HT1080 (cell line): ENCODE measurements around the gene SRSF10. TPM values are rescaled to one million over a fixed set of nuclear protein-coding genes. Genes with fewer than 3 reads are reported as not detected.
A peak's percentile ranks its signal among the peaks of the same experiment; 100 is the strongest.
"Not testable (repeated sequence)": the region's sequence is repeated elsewhere in the genome, so short reads cannot be mapped to it uniquely, and the experiment has no call there.

Experiments
- DNase-seq: peaks from one replicate; pipeline ENCODE4 v3.0.0-alpha.2; 2015; ENCODE audit warnings: low read depth
- polyA plus RNA-seq, 2 experiments: library from polyadenylated mRNA; depleted of rRNA; stranded (reverse); fragments of >200 nt; gene quantifications; 2 replicates each; pipeline ENCODE4 v1.2.3, GENCODE V29; 2015
- total RNA-seq: library from RNA; depleted of rRNA; stranded (reverse); fragments of >200 nt; shearing (Covaris generic); gene quantifications from 2 replicates; pipeline ENCODE4 v1.2.3, GENCODE V29; 2014; rRNA removed

SRSF10 gene
- total RNA-seq, result 85.7 and 113 TPM in 2 replicates
- polyA plus RNA-seq (2015; cell fraction: cytosol; rRNA removed), result 87.2 and 108 TPM in 2 replicates
- 196 and 217 TPM in 2 replicates for polyA plus RNA-seq (2015; cell fraction: nucleus; rRNA removed)

- peak; percentile 99 for DNase-seq
Measured at GRCh38 chr1:23979881-23980727, at the start of gene SRSF10. Gene SRSF10 (minus strand): TSS chr1:23980327. CDS start chr1:23980255, 72 bp downstream.

DNA sequence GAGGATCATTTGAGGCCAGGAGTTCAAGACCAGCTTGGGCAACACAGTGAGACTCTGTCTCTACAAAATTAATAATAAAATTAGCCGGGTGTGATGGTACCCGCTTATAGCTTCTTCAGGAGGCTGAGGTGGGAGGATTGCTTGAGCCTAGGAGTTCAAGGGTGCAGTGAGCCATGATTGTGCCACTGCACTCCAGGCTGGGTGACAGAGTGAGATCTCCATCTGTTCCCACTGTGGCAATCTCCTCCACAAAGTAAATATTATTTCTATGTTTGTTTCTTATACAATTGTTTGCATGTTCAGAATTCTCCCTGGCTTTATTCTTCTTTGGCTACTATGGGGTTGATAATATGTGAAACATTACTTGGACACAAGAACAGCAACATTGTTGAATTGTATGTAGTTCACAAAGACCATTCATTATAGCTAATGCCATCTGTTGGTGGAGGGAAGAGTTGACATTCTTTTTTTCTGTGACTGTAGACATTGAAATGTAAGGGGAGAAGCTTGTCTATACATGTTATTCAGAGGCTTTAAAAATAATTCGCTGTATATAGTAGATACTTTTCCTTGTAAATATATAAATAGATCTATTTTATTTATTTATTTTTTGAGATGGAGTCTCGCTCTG, 47.8 kb upstream of the SRSF10 start:
- peak; percentile 45 for DNase-seq

- DNase-seq, result peak; percentile 89
Measured at GRCh38 chr1:24022581-24023361, 42.6 kb upstream of the SRSF10 start.

GRCh38 chr1:24021403-24022266, 41.5 kb upstream of the SRSF10 start:
- DNase-seq, result no peak

GRCh38 chr1:24020470-24020869, 40.3 kb upstream of the SRSF10 start:
- no peak for DNase-seq

- no peak for DNase-seq
Measured at GRCh38 chr1:24020025-24020424, 39.9 kb upstream of the SRSF10 start.

GRCh38 chr1:24018611-24019580, 38.8 kb upstream of the SRSF10 start:
- DNase-seq, result peak; percentile 97

GRCh38 chr1:24015221-24016210, 35.4 kb upstream of the SRSF10 start:
- no peak for DNase-seq

DNA sequence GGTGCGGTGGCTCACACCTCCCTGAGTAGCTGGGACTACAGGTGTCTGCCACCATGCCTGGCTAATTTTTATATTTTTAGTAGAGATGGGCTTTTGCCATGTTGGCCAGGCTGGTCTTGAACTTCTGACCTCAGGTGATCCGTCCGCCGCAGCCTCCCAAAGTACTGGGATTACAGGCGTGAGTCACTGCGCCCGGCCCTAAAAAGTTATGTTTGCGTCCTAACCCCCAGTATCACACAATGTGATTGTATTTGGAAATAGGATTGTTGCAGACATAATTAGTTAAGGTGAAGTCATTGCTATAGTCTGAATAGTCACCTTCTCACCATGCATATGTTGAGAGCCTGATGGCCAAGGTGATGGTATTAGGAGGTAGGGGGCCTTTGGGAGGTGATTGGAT, 32.8 kb upstream of the SRSF10 start:
- not testable (repeated sequence) for DNase-seq

- DNase-seq, result no peak
Measured at GRCh38 chr1:24010650-24011049, 30.5 kb upstream of the SRSF10 start.

- DNase-seq, result peak; percentile 87
Measured at GRCh38 chr1:24009406-24009805, 29.3 kb upstream of the SRSF10 start.

GRCh38 chr1:24008574-24009184, 28.6 kb upstream of the SRSF10 start:
- not testable (repeated sequence) for DNase-seq

DNA sequence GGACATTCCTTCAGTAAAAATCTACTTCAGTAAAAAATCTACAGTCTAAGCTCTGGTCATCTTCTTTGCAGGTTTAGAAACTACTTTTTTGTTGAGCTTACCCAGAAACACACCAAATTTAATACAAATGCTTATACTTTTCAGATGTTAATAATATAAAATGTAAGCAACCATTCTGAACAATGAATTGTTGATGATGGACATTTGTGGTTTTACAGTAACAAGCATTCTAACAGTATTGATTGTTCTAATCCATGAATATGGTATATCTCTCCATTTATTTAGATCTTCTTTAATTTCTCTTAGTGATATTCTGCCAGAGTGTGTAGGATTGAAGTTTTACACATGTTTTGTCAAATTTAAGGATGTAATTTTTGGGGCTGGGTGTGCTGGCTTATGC, 27.0 kb upstream of the SRSF10 start:
- no peak for DNase-seq

DNA sequence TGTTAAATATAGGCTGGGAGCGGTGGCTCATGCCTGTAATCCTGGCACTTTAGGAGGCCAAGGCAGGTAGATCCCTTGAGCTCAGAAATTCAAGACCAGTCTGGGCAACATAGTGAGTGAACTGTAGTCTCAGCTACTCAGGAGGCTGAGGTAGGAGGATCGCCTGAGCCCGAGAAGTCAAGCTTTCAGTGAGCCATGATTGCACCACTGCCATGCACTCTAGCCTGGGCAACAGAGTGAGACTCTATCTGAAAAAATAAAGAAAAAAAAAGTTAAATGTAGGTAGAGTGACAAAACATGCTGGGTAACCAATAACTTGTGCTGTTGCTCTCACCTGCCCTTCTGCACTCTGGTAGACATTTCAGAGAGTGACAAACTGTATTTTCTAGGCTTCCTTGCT, 25.0 kb upstream of the SRSF10 start:
- DNase-seq, result no peak

DNA sequence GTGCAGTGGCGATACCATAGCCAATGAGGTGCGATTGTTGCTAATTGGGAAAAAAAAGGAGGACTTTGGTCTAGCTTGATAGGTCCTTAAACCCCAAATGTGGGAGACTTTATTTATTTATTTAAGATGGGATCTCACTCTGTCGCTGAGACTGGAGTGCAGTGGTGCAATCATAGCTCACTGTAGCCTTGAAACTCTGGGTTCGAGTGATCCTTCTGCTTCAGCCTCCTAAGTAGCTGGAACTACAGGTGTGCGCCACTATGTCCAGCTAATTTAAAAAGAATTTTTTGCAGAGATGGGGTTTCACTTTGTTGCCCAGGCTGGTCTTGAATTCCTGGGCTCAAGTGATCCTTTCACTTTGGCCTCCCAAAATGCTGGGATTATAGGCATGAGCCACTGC, 24.0 kb upstream of the SRSF10 start:
- no peak for DNase-seq

DNA sequence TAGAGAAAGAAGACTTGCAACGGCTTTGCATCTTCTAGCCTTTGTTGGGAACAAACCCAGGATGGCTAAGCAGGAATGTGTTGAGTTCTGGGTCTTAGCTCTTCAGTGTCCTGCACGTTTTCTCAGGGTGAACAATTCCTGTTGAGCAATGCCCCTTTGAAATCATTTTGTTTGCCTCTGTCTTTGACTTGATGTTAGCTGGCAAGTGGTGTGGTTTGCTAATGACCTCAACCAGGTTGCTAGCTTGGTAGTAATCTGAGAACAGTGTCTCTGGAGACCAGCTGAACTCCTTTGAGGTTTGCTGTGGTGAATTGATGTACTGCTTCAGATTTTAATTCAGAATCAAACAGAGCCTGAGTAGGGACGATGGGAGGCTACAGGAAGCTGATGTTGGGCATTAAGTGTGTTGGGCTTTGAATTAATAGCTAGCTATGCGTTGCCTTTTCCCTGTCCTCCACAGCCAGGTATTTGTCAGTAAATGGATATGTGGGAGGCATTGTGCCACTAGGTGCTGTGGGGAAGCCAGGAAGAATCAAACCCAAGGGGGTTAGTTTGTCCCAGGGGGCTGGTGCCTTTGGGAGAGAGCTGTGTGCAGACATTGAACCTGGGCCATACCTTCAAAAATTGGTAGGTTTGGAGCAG, 23.3 kb upstream of the SRSF10 start:
- peak; percentile 84 for DNase-seq

GRCh38 chr1:24002695-24003094, 22.6 kb upstream of the SRSF10 start:
- no peak for DNase-seq
